ENCODE data around the gene IL19.

DNA sequence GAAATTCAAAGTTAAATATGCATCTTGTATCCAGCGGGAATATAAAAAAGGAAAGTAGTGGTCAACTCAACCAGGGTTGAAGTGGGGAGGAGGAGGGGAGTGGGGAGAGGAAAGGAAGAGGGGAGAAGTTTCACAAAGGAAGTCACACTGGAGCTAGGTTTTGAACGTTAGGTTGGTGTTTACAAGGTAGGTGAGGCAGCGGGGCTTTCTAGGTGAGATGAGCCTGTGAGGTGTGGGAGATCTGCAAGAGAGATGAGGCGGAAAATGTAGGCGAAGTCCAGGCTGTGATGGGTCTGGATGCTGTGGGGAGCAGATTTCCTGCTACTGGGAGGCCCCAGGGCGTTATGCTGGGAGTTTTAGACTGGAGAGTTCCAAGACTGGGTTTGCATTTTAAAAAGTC is 58.7 kb downstream of the IL19 start:
- TF ChIP-seq, protein P1, sequence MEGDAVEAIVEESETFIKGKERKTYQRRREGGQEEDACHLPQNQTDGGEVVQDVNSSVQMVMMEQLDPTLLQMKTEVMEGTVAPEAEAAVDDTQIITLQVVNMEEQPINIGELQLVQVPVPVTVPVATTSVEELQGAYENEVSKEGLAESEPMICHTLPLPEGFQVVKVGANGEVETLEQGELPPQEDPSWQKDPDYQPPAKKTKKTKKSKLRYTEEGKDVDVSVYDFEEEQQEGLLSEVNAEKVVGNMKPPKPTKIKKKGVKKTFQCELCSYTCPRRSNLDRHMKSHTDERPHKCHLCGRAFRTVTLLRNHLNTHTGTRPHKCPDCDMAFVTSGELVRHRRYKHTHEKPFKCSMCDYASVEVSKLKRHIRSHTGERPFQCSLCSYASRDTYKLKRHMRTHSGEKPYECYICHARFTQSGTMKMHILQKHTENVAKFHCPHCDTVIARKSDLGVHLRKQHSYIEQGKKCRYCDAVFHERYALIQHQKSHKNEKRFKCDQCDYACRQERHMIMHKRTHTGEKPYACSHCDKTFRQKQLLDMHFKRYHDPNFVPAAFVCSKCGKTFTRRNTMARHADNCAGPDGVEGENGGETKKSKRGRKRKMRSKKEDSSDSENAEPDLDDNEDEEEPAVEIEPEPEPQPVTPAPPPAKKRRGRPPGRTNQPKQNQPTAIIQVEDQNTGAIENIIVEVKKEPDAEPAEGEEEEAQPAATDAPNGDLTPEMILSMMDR (IDR thresholded peaks at IDR 0.05; ENCODE audit: insufficient read depth, low read length) = no peak
- no peak for TF ChIP-seq POLR2AphosphoS5 (IDR thresholded peaks at IDR 0.05; ENCODE audit: low read depth)
